GM10266 (cell line): ENCODE results near the gene YTHDF2.

Source experiments
- DNase-seq: peaks from one replicate; pipeline ENCODE4 v3.0.0; 2012; ENCODE audit errors: extremely low spot score
- CTCF ChIP-seq: IDR thresholded peaks from 2 replicates; pipeline ENCODE4 v1.5.1; 2012; ENCODE audit warnings: mild to moderate bottlenecking, low read depth; ENCODE audit not compliant: control insufficient read depth, insufficient read depth; ENCODE audit errors: missing control alignments

YTHDF2 gene

GRCh38 chr1:28778021-28778420 is 41.3 kb downstream of the YTHDF2 start:
- no peak for DNase-seq
- TF ChIP-seq CTCF, result no peak

- no peak for TF ChIP-seq CTCF
- DNase-seq, result no peak
These were observed 43.1 kb downstream of the YTHDF2 start for GRCh38 chr1:28779751-28780408.

- no peak for TF ChIP-seq CTCF
- DNase-seq, result no peak
These were observed 44.6 kb downstream of the YTHDF2 start for GRCh38 chr1:28781305-28781704.

GRCh38 chr1:28782011-28782410 is 45.3 kb downstream of the YTHDF2 start:
- DNase-seq, result no peak

GRCh38 chr1:28783363-28783762 is 46.6 kb downstream of the YTHDF2 start:
- DNase-seq, result no peak
- TF ChIP-seq CTCF, result no peak

More at GRCh38 chr1:28782011-28782410, 45.3 kb downstream of the YTHDF2 start:
- no peak for TF ChIP-seq CTCF

- no peak for TF ChIP-seq CTCF
- DNase-seq, result no peak
These were observed 52.7 kb downstream of the YTHDF2 start for GRCh38 chr1:28789412-28789811.

GRCh38 chr1:28789816-28790215 is 53.1 kb downstream of the YTHDF2 start:
- no peak for TF ChIP-seq CTCF
- no peak for DNase-seq
